Lower lobe of right lung (tissue), 2 donors: ENCODE measurements around the gene HBS1L. TPM values are rescaled to one million over a fixed set of nuclear protein-coding genes. Genes with fewer than 3 reads are reported as not detected.
A peak's percentile ranks its signal among the peaks of the same experiment; 100 is the strongest.

Experiments
- ATAC-seq, 2 donors: fragments of 200-7000 bp; cut with Tn5 transposase; one replicate each; pipeline ENCODE4 v1.9.1; 2020 to 2022; ENCODE audit warnings: mild to moderate bottlenecking in 2 of 2, moderate library complexity in 2 of 2
- DNase-seq: peaks from one replicate; pipeline ENCODE4 v3.0.0-alpha.2; 2020
- H3K27ac ChIP-seq: fragments of 200-600 bp; one replicate; pipeline ENCODE4 v1.8.0; 2022
- H3K27me3 ChIP-seq: fragments of 200-600 bp; one replicate; pipeline ENCODE4 v1.8.0; 2022; ENCODE audit warnings: low read depth
- H3K36me3 ChIP-seq: fragments of 200-600 bp; one replicate; pipeline ENCODE4 v1.8.0; 2022; ENCODE audit warnings: mild to moderate bottlenecking
- H3K4me1 ChIP-seq: fragments of 200-600 bp; one replicate; pipeline ENCODE4 v1.8.0; 2022
- H3K4me3 ChIP-seq: fragments of 200-600 bp; one replicate; pipeline ENCODE4 v1.8.0; 2022; ENCODE audit warnings: mild to moderate bottlenecking
- H3K9me3 ChIP-seq: fragments of 200-600 bp; one replicate; pipeline ENCODE4 v1.8.0; 2022
- CTCF ChIP-seq: fragments of 200-600 bp; IDR thresholded peaks from one replicate; pipeline ENCODE4 v1.8.0; 2022; ENCODE audit warnings: antibody characterized with exemption, mild to moderate bottlenecking
- intact Hi-C: fragments of 100-400 bp; cut with DNase I; formaldehyde crosslinking; loops from one replicate; pipeline ENCODE4 v1.11.0; 2022
- total RNA-seq: library from RNA; stranded (reverse); fragmentation: NEBNext Ultra II Directional; extraction: Animal tissue kit (Norgen Biotek cat#: 25700); gene quantifications from one replicate; pipeline ENCODE4 v1.2.1, GENCODE V29; 2021
- donor health status: DM: no; HTN: yes; CAD: no; lungs with severe emphysema.

Gene HBS1L
- total RNA-seq, 1 donor from 2014 or later, result 51.3 TPM

GRCh38 chr6:135014353-135014832, 40.2 kb downstream of the HBS1L start:
- peak in 1 of 2 donors; percentile 23 for ATAC-seq

GRCh38 chr6:135013211-135013610, 41.4 kb downstream of the HBS1L start:
- H3K9me3 ChIP-seq, result no peaks in the 10 kb centered on the region
- H3K4me1 ChIP-seq, result no peaks in the 10 kb centered on the region
- no peak for TF ChIP-seq CTCF
- H3K27me3 ChIP-seq, result no peaks in the 10 kb centered on the region
- DNase-seq (no peak), ATAC-seq (no peak)
- H3K27ac ChIP-seq, result no peak overlapping the region
- intact Hi-C loops, result no loop called here
- H3K36me3 ChIP-seq, result no peaks in the 10 kb centered on the region
- no peak overlapping the region for H3K4me3 ChIP-seq

More at GRCh38 chr6:135014353-135014832, 40.2 kb downstream of the HBS1L start:
- DNase-seq, result no peak
- Histone ChIP-seq H3K4me3 (no peak overlapping the region), H3K36me3 (no peaks in the 10 kb centered on the region), H3K27ac (no peak overlapping the region), H3K9me3 (no peaks in the 10 kb centered on the region), H3K4me1 (no peaks in the 10 kb centered on the region), H3K27me3 (no peaks in the 10 kb centered on the region)
- intact Hi-C loops, result no loop called here
- TF ChIP-seq CTCF, result no peak

- ATAC-seq, result no peak
- no peaks in the 10 kb centered on the region for H3K4me1 ChIP-seq
These were observed 41.9 kb downstream of the HBS1L start for GRCh38 chr6:135012764-135013163.

GRCh38 chr6:135012349-135012748, 42.3 kb downstream of the HBS1L start:
- Histone ChIP-seq H3K36me3 (no peaks in the 10 kb centered on the region), H3K27ac (no peak overlapping the region), H3K27me3 (no peaks in the 10 kb centered on the region), H3K4me1 (no peaks in the 10 kb centered on the region), H3K4me3 (no peak overlapping the region), H3K9me3 (no peaks in the 10 kb centered on the region)
- ATAC-seq (no peak), DNase-seq (no peak)
- intact Hi-C loops, result no loop called here
- no peak for TF ChIP-seq CTCF

More at GRCh38 chr6:135012764-135013163, 41.9 kb downstream of the HBS1L start:
- TF ChIP-seq CTCF, result no peak
- Histone ChIP-seq H3K27me3 (no peaks in the 10 kb centered on the region), H3K9me3 (no peaks in the 10 kb centered on the region), H3K4me3 (no peak overlapping the region), H3K36me3 (no peaks in the 10 kb centered on the region), H3K27ac (no peak overlapping the region)
- no peak for DNase-seq
- intact Hi-C loops, result no loop called here

GRCh38 chr6:135008941-135009290, 45.7 kb downstream of the HBS1L start:
- intact Hi-C loops, result no loop called here
- no peak overlapping the region for H3K4me3 ChIP-seq
- no peaks in the 10 kb centered on the region for H3K27me3 ChIP-seq
- H3K36me3 ChIP-seq, result no peaks in the 10 kb centered on the region
- DNase-seq (no peak), ATAC-seq (no peak)
- no peaks in the 10 kb centered on the region for H3K9me3 ChIP-seq
- no peak overlapping the region for H3K27ac ChIP-seq
- no peaks in the 10 kb centered on the region for H3K4me1 ChIP-seq
- no peak for TF ChIP-seq CTCF
